Activated CD4-positive, alpha-beta memory T cell treated with anti-CD3 and anti-CD28 coated beads, Interleukin-2, amount 10 ng/mL, durations not matched to agents 7 days and 5 days (primary cell): ENCODE data around the gene TBCK. TPM values are rescaled to one million over a fixed set of nuclear protein-coding genes. Genes with fewer than 3 reads are reported as not detected.
"Not testable (repeated sequence)": the region's sequence is repeated elsewhere in the genome, so short reads cannot be mapped to it uniquely, and the experiment has no call there.

ENCODE experiments used
- CTCF ChIA-PET: fragments of 350-600 bp; sonication (Branson Sonifier 250); formaldehyde crosslinking; loops from one replicate; lab custom pipeline; 2021; ENCODE audit warnings: antibody characterized with exemption, inconsistent platforms; lab: Charles Lee
- POLR2A ChIA-PET: fragments of 350-600 bp; sonication (Branson Sonifier 250); formaldehyde crosslinking; loops from one replicate; lab custom pipeline; 2021; ENCODE audit warnings: antibody characterized with exemption; lab: Charles Lee
- DNase-seq: peaks from one replicate; pipeline ENCODE4 v3.0.0-alpha.2; 2020
- H3K27ac Mint-ChIP-seq: one replicate; pipeline ENCODE4 v1.8.0; 2021; ENCODE audit warnings: mild to moderate bottlenecking, mixed read lengths
- H3K27me3 Mint-ChIP-seq: one replicate; pipeline ENCODE4 v1.8.0; 2021; ENCODE audit warnings: mixed read lengths
- H3K36me3 Mint-ChIP-seq: one replicate; pipeline ENCODE4 v1.8.0; 2021; ENCODE audit warnings: low read depth, mixed read lengths
- H3K4me1 Mint-ChIP-seq: one replicate; pipeline ENCODE4 v1.8.0; 2021; ENCODE audit warnings: mixed read lengths
- H3K4me3 Mint-ChIP-seq: one replicate; pipeline ENCODE4 v1.8.0; 2021; ENCODE audit warnings: mild to moderate bottlenecking, mixed read lengths
- H3K9me3 Mint-ChIP-seq: one replicate; pipeline ENCODE4 v1.8.0; 2021; ENCODE audit warnings: mixed read lengths
- total RNA-seq, 2 experiments: library from RNA; stranded (reverse); gene quantifications; one replicate each; pipeline ENCODE4 v1.2.3, GENCODE V29; 2021

Gene TBCK
- total RNA-seq, 2 experiments from 2014 or later = 25.4 to 26.8 TPM

DNA sequence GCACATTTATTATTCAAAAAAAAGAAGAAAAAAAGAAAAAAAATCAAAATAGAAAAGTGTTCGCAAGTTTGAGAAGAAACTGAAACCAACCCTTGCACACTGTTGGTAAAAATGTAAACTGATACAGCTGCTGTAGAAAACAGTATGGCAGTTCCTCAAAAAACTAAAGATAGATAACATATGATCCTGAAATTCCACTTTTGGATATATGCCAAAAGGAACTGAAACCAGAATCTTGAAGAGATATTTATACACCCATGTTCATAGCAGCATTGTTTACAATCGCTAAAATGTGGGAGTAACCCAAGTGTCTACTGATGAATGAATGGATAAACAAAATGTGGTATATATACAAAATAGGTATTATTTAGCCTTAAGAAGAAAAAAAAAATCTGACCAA, 155.4 kb downstream of the TBCK start:
- CTCF ChIA-PET = no interaction called here
- H3K4me3 Mint-ChIP-seq = no peak overlapping the region
- no peaks in the 10 kb centered on the region for H3K27me3 Mint-ChIP-seq
- H3K27ac Mint-ChIP-seq = no peak overlapping the region
- no peaks in the 10 kb centered on the region for H3K4me1 Mint-ChIP-seq
- DNase-seq = no peak
- H3K36me3 Mint-ChIP-seq = peaks cover 36% of the 10 kb centered on the region
- POLR2A ChIA-PET = no interaction called here
- peaks cover 10% of the 10 kb centered on the region for H3K9me3 Mint-ChIP-seq

DNA sequence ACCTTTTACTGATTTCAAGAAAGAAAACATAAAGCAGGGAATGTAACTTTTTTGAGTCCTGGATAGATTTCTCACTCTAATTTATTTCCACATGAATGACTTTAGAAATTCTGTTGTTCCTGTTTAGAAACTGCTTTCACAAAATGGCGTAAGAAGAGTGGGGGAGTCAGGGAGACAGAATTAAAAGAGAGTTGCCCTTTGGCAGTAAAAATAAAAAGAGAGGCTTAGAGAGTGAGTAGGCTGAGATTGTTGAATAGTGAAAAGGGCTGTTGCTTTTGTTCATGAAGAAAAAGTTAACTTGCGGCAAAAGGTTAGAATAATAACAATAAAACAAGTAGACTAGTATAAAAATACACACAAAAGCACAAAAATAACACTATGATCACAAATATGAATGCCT, 166.1 kb downstream of the TBCK start:
- H3K4me1 Mint-ChIP-seq = no peaks in the 10 kb centered on the region
- no peak overlapping the region for H3K4me3 Mint-ChIP-seq
- peaks cover 15% of the 10 kb centered on the region for H3K9me3 Mint-ChIP-seq
- POLR2A ChIA-PET = no interaction called here
- no peak for DNase-seq
- no peaks in the 10 kb centered on the region for H3K27me3 Mint-ChIP-seq
- CTCF ChIA-PET = no interaction called here
- peaks cover 7% of the 10 kb centered on the region for H3K36me3 Mint-ChIP-seq
- no peak overlapping the region for H3K27ac Mint-ChIP-seq

DNA sequence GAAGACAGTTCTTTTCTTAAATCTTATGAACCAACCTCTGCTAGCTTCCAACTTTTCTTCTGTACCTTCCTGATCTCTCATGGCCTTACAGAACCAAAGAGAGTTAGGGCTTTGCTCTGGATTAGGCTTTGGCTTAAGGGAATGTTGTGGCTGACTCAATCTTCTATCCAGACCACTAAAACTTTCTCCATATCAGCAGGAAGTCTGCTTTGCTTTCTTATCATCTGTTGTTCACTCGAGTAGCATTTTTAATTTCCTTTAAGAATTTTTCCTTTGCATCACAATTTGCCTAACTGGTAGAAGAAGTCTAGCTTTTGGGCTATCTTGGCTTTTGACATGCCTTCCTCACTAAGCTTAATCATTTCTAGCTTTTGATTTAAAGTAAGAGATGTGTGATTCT, 167.0 kb downstream of the TBCK start:
- Mint-ChIP-seq H3K4me3 (no peak overlapping the region), H3K36me3 (peaks cover 7% of the 10 kb centered on the region), H3K27ac (no peak overlapping the region), H3K27me3 (no peaks in the 10 kb centered on the region), H3K9me3 (peaks cover 15% of the 10 kb centered on the region), H3K4me1 (no peaks in the 10 kb centered on the region)
- ChIA-PET CTCF (no interaction called here), POLR2A (no interaction called here)
- DNase-seq = no peak

DNA sequence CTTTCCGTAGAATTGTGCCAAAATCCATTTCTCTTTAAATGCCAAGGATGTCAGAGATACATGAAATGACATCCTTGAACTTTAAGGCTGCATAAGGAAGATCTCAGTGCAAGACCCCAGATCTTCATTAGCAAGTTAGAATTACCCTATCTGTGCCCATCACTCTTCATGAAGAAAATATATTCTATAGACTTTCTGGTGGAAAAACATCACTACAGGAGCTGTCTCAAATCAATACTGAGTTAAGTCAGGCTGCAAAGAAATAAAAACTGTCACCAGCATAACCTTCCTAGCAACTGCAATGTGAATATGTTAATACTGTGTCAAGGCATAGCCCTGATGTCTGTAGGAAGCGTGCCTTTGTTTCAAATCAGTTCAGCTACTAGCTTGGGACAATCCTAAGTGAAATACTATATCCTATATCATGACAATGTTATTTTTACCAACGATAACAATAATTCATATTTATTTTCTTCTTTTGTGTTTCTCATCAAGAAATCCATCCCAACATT, 173.3 kb downstream of the TBCK start:
- Mint-ChIP-seq H3K4me1 (no peaks in the 10 kb centered on the region), H3K36me3 (no peaks in the 10 kb centered on the region), H3K27ac (no peak overlapping the region), H3K4me3 (no peak overlapping the region), H3K27me3 (no peaks in the 10 kb centered on the region), H3K9me3 (peaks cover 5% of the 10 kb centered on the region)
- CTCF ChIA-PET = no interaction called here
- POLR2A ChIA-PET = no interaction called here
- no peak for DNase-seq

DNA sequence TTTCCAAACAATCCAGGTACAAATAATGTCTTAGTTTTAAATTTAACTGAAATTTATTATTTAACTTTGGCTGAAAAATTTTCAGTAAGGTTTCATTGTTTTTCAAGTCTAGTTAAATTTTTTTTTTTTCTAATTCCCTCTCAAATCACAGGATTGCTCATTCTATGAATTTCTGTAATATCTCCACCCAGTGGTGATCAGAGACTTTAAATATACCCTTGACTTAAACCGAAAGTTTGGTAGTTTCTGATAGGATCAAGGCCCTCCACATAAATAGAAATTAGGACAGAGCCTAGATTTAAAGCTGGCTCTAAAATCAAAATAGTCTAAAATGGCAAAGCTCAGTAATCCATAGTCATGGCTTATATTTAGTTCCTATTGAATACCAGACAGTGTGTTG, 175.4 kb downstream of the TBCK start:
- no peak for DNase-seq
- H3K27me3 Mint-ChIP-seq = no peaks in the 10 kb centered on the region
- CTCF ChIA-PET = no interaction called here
- no peaks in the 10 kb centered on the region for H3K9me3 Mint-ChIP-seq
- H3K4me1 Mint-ChIP-seq = peaks cover 3% of the 10 kb centered on the region
- POLR2A ChIA-PET = no interaction called here
- no peak overlapping the region for H3K27ac Mint-ChIP-seq
- H3K4me3 Mint-ChIP-seq = no peak overlapping the region
- H3K36me3 Mint-ChIP-seq = no peaks in the 10 kb centered on the region

DNA sequence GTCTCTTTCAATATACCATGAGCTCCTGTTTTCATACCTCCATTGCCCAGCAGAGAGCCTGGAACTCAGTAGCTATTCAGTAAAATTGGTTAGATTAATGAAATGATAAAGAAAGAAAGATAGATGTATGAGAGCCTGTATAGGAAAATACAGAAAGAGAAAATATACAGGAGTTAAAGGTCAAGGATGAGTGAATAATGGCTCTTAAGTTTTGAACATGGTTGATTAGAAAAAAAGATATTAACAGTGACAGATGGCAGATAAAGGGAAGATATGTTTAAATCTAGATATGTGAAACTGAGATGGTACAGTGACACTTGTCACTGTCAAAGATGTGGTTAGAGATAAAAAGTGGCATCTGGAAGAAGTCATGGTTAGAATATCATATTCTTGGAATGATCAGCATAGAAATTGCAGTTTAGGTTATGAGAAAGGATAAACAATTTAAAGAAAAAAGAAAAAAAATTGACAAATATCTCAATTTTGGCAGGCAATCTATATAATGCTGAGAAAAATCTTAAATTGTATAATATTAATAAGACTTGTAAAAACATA, 179.2 kb downstream of the TBCK start:
- ChIA-PET POLR2A (no interaction called here), CTCF (no interaction called here)
- Mint-ChIP-seq H3K36me3 (peaks cover 7% of the 10 kb centered on the region), H3K27ac (no peak overlapping the region), H3K9me3 (peaks cover 6% of the 10 kb centered on the region), H3K4me1 (peaks cover 3% of the 10 kb centered on the region), H3K4me3 (no peak overlapping the region), H3K27me3 (no peaks in the 10 kb centered on the region)
- DNase-seq = no peak

DNA sequence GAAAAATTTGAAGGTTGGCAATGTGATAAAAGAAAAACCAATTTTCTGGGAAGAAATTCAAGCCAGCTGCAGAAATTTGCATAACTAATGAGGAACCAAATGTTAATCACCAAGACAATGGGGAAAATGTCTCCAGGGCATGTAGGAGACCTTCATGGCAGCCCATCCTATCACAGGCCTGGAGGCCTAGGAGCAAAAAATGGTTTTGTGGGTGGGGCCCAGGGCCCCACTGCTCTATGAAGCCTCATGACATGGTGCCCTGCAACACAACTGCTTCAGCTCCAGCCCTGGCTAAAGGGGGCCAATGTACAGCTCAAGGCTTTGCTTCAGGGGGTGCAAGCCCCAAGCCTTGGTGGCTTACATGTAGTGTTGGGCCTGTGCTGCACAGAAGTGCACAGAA, 184.0 kb downstream of the TBCK start:
- ChIA-PET CTCF (no interaction called here), POLR2A (no interaction called here)
- Mint-ChIP-seq H3K9me3 (peaks cover 11% of the 10 kb centered on the region), H3K4me3 (no peak overlapping the region), H3K27me3 (no peaks in the 10 kb centered on the region), H3K27ac (no peak overlapping the region), H3K36me3 (peaks cover 11% of the 10 kb centered on the region), H3K4me1 (peaks cover 3% of the 10 kb centered on the region)
- DNase-seq = no peak

DNA sequence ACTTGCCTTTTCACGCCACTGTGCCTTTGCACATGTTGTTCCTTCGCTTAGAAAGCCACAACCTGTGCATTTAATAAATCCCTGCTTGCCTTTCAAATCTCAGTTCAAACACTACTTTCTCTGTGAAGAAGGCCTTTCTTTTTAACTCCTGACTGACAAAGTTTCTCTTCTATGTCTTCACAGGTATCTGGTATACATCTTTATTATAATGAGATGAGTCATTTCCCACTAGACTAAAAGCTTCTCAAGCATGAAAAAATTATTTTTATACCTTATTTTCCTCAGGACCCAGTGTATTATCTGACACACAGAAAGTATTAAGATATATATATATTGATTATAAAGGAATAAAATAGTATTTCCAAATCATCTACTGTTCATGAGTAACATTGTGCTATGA, 189.9 kb downstream of the TBCK start:
- H3K27ac Mint-ChIP-seq = no peak overlapping the region
- H3K36me3 Mint-ChIP-seq = peaks cover 2% of the 10 kb centered on the region
- DNase-seq = no peak
- H3K9me3 Mint-ChIP-seq = no peaks in the 10 kb centered on the region
- no peaks in the 10 kb centered on the region for H3K4me1 Mint-ChIP-seq
- ChIA-PET CTCF (no interaction called here), POLR2A (no interaction called here)
- no peak overlapping the region for H3K4me3 Mint-ChIP-seq
- H3K27me3 Mint-ChIP-seq = no peaks in the 10 kb centered on the region

DNA sequence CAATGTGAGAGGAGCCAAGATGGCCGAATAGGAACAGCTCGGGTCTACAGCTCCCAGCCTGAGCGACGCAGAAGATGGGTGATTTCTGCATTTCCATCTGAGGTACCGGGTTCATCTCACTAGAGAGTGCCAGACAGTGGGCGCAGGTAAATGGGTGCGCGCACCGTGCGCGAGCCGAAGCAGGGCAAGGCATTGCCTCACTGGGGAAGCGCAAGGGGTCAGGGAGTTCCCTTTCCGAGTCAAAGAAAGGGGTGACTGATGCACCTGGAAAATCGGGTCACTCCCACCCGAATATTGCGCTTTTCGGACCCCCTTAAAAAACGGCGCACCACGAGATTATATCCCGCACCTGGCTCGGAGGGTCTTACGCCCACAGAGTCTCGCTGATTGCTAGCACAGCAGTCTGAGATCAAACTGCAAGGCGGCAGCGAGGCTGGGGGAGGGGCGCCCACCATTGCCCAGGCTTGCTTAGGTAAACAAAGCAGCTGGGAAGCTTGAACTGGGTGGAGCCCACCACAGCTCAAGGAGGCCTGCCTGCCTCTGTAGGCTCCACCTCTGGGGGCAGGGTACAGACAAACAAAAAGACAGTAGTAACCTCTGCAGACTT, 196.0 kb downstream of the TBCK start:
- DNase-seq, H3K27me3 Mint-ChIP-seq, H3K4me3 Mint-ChIP-seq, H3K9me3 Mint-ChIP-seq, H3K27ac Mint-ChIP-seq, CTCF ChIA-PET, H3K4me1 Mint-ChIP-seq, POLR2A ChIA-PET: not testable (repeated sequence)
- peaks cover 14% of the 10 kb centered on the region for H3K36me3 Mint-ChIP-seq

DNA sequence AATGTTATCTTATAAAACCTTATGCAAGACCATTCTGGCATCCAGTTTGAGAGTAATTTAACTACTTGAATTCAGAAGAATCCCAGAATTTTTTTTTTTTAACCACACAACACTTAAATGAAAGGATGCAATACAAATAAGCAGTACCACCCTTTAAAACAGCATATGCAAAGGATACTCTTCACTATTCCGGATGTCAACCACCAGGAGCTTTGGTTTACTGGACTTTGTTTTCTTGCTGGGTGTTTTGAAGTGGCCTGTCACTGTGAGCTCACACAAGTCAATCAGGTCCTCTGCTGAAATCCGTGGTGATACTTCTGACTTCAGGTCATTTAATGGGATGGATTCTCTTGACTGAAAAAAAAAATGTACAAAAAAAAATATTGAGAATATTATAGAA, 200.0 kb downstream of the TBCK start:
- Mint-ChIP-seq H3K36me3 (peaks cover 26% of the 10 kb centered on the region), H3K27me3 (no peaks in the 10 kb centered on the region), H3K4me3 (no peak overlapping the region), H3K9me3 (peaks cover 22% of the 10 kb centered on the region), H3K27ac (no peak overlapping the region), H3K4me1 (no peaks in the 10 kb centered on the region)
- POLR2A ChIA-PET = no interaction called here
- CTCF ChIA-PET = no interaction called here
- no peak for DNase-seq

DNA sequence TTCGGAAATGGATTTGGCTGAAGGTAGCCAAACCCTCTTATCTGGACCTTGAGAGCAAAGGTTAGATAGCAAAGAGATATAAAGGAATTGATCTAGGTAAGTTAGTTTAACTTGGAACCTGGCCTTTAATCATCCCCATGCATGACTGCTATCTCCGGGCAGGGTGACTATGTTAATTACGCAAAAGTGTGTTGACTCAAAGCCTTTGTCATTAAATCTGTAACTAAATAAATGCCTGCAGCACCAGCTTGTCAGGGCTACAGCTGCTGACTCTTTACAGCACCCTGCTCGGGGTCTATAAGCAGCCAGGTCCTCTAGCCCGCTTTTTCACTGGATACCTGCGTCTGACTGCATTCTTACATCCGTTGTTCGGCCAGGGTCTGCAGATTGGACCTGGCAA, 201.7 kb downstream of the TBCK start:
- POLR2A ChIA-PET = no interaction called here
- Mint-ChIP-seq H3K27me3 (no peaks in the 10 kb centered on the region), H3K9me3 (peaks cover 31% of the 10 kb centered on the region), H3K4me1 (no peaks in the 10 kb centered on the region), H3K36me3 (peaks cover 31% of the 10 kb centered on the region), H3K27ac (no peak overlapping the region), H3K4me3 (no peak overlapping the region)
- no peak for DNase-seq
- CTCF ChIA-PET = no interaction called here

DNA sequence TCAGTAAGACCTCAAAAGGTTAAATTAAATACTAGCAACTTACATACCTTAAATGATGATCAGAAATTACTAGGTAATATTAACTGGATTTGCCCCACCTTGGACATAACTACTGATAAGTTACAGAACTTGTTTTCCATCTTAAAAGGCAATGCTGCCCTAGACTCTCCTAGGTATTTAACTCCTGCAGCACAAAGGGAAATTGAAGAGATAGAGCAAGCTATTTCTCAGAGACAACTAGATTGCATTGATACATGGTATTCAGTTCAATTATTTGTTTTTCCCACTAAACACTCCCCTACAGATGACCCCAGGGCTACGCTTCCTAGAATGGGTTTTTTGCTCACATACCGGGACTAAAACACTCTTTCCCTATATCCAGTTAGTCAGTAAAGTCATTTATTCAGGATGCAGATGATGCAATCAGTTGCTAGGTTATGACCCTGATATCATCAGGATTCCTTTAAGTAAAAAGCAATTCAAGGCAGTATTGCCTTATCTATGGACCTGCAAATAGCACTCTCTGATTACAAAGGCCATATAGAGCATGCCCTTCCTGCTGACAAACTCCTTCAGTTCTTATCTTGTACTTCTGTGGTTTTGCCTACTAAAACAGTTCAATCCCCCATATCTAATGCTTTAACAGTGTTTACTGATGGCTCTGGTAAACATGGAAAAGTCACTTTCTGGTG, 204.1 kb downstream of the TBCK start:
- H3K9me3 Mint-ChIP-seq = peaks cover 43% of the 10 kb centered on the region
- H3K4me3 Mint-ChIP-seq, DNase-seq, POLR2A ChIA-PET, CTCF ChIA-PET, H3K4me1 Mint-ChIP-seq, H3K27me3 Mint-ChIP-seq, H3K27ac Mint-ChIP-seq: not testable (repeated sequence)
- H3K36me3 Mint-ChIP-seq = peaks cover 49% of the 10 kb centered on the region

DNA sequence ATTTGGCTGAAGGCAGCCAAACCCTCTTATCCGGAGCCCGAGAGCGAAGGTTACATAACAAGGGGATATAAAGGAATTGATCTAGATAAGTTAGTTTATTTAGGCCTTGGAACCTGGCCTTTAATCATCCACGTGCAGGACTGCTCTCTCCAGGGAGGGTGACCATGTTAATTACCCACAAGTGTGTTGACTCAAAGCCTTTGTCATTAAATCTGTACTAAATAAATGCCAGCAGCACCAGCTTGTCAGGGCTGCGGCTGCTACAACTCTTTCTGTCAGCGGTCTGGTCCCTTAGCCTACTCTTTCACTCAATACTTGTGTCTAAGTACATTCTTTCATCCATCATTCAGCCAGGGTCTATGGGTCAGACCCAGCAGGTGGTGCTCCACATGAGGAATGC, 206.1 kb downstream of the TBCK start:
- Mint-ChIP-seq H3K9me3 (peaks cover 52% of the 10 kb centered on the region), H3K4me3 (no peak overlapping the region), H3K4me1 (no peaks in the 10 kb centered on the region), H3K27me3 (no peaks in the 10 kb centered on the region), H3K27ac (no peak overlapping the region), H3K36me3 (peaks cover 50% of the 10 kb centered on the region)
- CTCF ChIA-PET = no interaction called here
- POLR2A ChIA-PET = no interaction called here
- no peak for DNase-seq

DNA sequence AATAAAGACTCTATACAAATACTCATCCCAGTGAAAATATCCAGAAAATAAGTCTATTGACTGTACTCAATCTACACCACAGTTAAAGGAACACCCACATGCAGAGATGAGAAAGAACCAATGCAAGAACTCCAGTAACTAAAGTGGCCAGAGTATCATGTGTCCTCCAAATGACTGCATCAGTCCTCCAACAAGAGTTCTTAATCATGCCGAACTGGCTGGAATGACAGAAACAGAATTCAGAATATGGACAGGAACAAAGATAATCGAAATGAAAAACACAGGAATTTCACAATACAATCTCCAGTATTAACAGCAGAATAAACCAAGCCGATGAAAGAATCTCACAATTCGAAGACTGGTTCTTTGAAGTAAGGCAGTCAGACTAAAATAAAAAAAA, 210.3 kb downstream of the TBCK start:
- no peaks in the 10 kb centered on the region for H3K4me1 Mint-ChIP-seq
- POLR2A ChIA-PET = no interaction called here

More for the DNA sequence above, 210.3 kb downstream of the TBCK start:
- H3K27ac Mint-ChIP-seq = no peak overlapping the region
- H3K27me3 Mint-ChIP-seq = no peaks in the 10 kb centered on the region
- no peak for DNase-seq
- H3K36me3 Mint-ChIP-seq = peaks cover 49% of the 10 kb centered on the region
- peaks cover 30% of the 10 kb centered on the region for H3K9me3 Mint-ChIP-seq
- no peak overlapping the region for H3K4me3 Mint-ChIP-seq
- CTCF ChIA-PET = no interaction called here
